ELR (cell line): ENCODE measurements around the gene DYNC1H1.

Source experiments
- DNase-seq: peaks from one replicate; pipeline ENCODE4 v3.0.0-alpha.2; 2015; ENCODE audit warnings: low read depth

Gene DYNC1H1

GRCh38 chr14:102092806-102093205 lies 128.4 kb downstream of the DYNC1H1 start:
- DNase-seq = no peak

- DNase-seq = no peak
Observed at GRCh38 chr14:102094101-102094500, 129.7 kb downstream of the DYNC1H1 start.

GRCh38 chr14:102095231-102095870 lies 131.0 kb downstream of the DYNC1H1 start:
- peak; percentile 77 for DNase-seq

- DNase-seq = no peak
Observed at GRCh38 chr14:102095871-102096568, 131.6 kb downstream of the DYNC1H1 start.

- DNase-seq = peak; percentile 87
Observed at GRCh38 chr14:102096569-102097188, 132.3 kb downstream of the DYNC1H1 start.

GRCh38 chr14:102097441-102098135 lies 133.2 kb downstream of the DYNC1H1 start:
- no peak for DNase-seq

GRCh38 chr14:102103062-102103695 lies 138.8 kb downstream of the DYNC1H1 start:
- DNase-seq = no peak

GRCh38 chr14:102105369-102105768 lies 141.0 kb downstream of the DYNC1H1 start:
- no peak for DNase-seq
